H1 (cell line): ENCODE data around the gene ZSCAN30. TPM values are rescaled to one million over a fixed set of nuclear protein-coding genes. Genes with fewer than 3 reads are reported as not detected.

Experiments used
- CHD7 ChIP-seq: fragments of 300-600 bp; sonication (generic); IDR thresholded peaks from 2 replicates; pipeline ENCODE4 v1.7.1; 2012; ENCODE audit warnings: low read length, moderate library complexity, mild to moderate bottlenecking, inconsistent platforms; ENCODE audit not compliant: insufficient replicate concordance
- HDAC6 ChIP-seq: IDR thresholded peaks from one replicate; pipeline ENCODE4 v1.7.1; 2012; ENCODE audit warnings: low read depth, mild to moderate bottlenecking, inconsistent platforms, low read length, moderate library complexity
- polyA plus RNA-seq, 7 experiments: library from polyadenylated mRNA; depleted of rRNA in 3 of 7; stranded (reverse) in 5 of 7; unstranded in 2 of 7; fragments of >200 nt in 5 of 7; fragments of 200-250 nt in 2 of 7; gene quantifications; 1 replicate in 5 of 7; 2 replicates in 1 of 7; 4 replicates in 1 of 7; pipeline versions ENCODE4 v1.2.1 to v1.2.3, GENCODE V29; 2011 to 2013; ENCODE audit warnings: missing spikeins in 2 of 7, mixed read lengths in 2 of 7
- total RNA-seq: library from RNA; stranded (reverse); fragmentation: NEBNext Ultra II Directional; extraction: Animal tissue kit (Norgen Biotek cat#: 25700); gene quantifications from 2 replicates; pipeline ENCODE4 v1.2.1, GENCODE V29; 2021

ZSCAN30 gene
- total and polyA plus RNA-seq, 2 of the 8 experiments (the other 6 are each of a cell fraction or from before 2014, with no cell fraction given), result 4.4 to 10.3 TPM

DNA sequence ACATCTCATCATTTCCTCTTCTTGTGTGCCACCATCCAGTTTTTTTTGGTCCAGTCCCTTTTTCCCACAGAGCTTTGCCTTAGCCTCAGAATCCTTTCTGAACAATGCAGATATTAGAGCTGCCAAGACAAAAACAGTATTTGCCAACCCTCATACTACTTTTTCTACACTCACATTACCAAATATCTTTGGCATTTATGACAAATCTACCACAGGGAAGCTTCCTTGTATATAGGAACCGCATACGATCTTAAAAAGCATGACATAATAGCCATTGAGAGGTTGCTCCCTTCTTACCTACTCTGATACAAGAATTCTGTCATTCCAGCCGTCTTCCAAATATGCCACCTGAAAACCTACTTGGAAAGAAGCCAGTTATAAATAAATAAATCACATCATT, 44.8 kb upstream of the ZSCAN30 start (continued):
- TF ChIP-seq CHD7, result no peak
- TF ChIP-seq HDAC6, result no peak
